HG03520 (cell line): ENCODE measurements around the gene TUBGCP2.

Experiments used
- ATAC-seq: cut with Tn5 transposase; IDR thresholded peaks from one replicate; pipeline ENCODE4 v1.9.1; 2021; ENCODE audit warnings: mild to moderate bottlenecking, moderate library complexity; ENCODE audit not compliant: unreplicated experiment

The TUBGCP2 gene

GRCh38 chr10:133344236-133344635 lies 35.6 kb upstream of the TUBGCP2 start:
- ATAC-seq, result no peak

GRCh38 chr10:133343558-133343957 lies 34.9 kb upstream of the TUBGCP2 start:
- no peak for ATAC-seq

- ATAC-seq, result no peak
Measured at GRCh38 chr10:133342942-133343341, 34.3 kb upstream of the TUBGCP2 start.

- ATAC-seq, result no peak
Measured at GRCh38 chr10:133341983-133342382, 33.3 kb upstream of the TUBGCP2 start.

GRCh38 chr10:133339708-133340380 lies 31.2 kb upstream of the TUBGCP2 start:
- ATAC-seq, result no peak

- ATAC-seq, result no peak
Measured at GRCh38 chr10:133338080-133339071, 29.7 kb upstream of the TUBGCP2 start.

GRCh38 chr10:133337370-133337725 lies 28.7 kb upstream of the TUBGCP2 start:
- ATAC-seq, result no peak

- no peak for ATAC-seq
Measured at GRCh38 chr10:133336577-133337369, 28.1 kb upstream of the TUBGCP2 start, which contains the start of gene CALY. Gene CALY (minus strand): TSS chr10:133336896. CDS start chr10:133328989, 7,907 bp downstream.

- ATAC-seq, result no peak
Measured at GRCh38 chr10:133336118-133336576, 27.5 kb upstream of the TUBGCP2 start.

GRCh38 chr10:133335246-133336117 lies 26.8 kb upstream of the TUBGCP2 start:
- no peak for ATAC-seq

GRCh38 chr10:133334503-133335245 lies 26.0 kb upstream of the TUBGCP2 start:
- ATAC-seq, result no peak

- no peak for ATAC-seq
Measured at GRCh38 chr10:133332936-133333699, 24.4 kb upstream of the TUBGCP2 start.

GRCh38 chr10:133329491-133330202 lies 21.0 kb upstream of the TUBGCP2 start:
- ATAC-seq, result peak; percentile 81

- no peak for ATAC-seq
Measured at GRCh38 chr10:133328358-133329343, 20.0 kb upstream of the TUBGCP2 start.

- ATAC-seq, result no peak
Measured at GRCh38 chr10:133327651-133328357, 19.1 kb upstream of the TUBGCP2 start.
